Kidney epithelial cell (primary cell): Measurements from ENCODE around the gene CIZ1. TPM values are rescaled to one million over a fixed set of nuclear protein-coding genes. Genes with fewer than 3 reads are reported as not detected.
A peak's percentile ranks its signal among the peaks of the same experiment; 100 is the strongest.

Experiments used
- DNase-seq: peaks from one replicate; pipeline ENCODE4 v3.0.0-alpha.2; 2010; ENCODE audit warnings: low read depth
- H3K27me3 ChIP-seq: 2 replicates; pipeline ENCODE4 v1.6.0; 2011; ENCODE audit warnings: low read length; ENCODE audit not compliant: control insufficient read depth, insufficient read depth
- H3K36me3 ChIP-seq: 2 replicates; pipeline ENCODE4 v1.5.1; 2011; ENCODE audit warnings: low read length; ENCODE audit not compliant: control insufficient read depth, insufficient read depth
- H3K4me3 ChIP-seq: 2 replicates; pipeline ENCODE4 v1.5.1; 2011; ENCODE audit warnings: low read depth, mild to moderate bottlenecking, control low read depth, low read length
- total RNA-seq: library from RNA; depleted of rRNA; stranded (reverse); fragments of >200 nt; gene quantifications from 2 replicates; pipeline ENCODE4 v1.2.3, GENCODE V29; 2015
- TF ChIP-seq, protein P1 (sequence below): IDR thresholded peaks from 2 replicates; pipeline ENCODE4 v1.5.1; 2011; ENCODE audit warnings: mild to moderate bottlenecking, moderate library complexity, low read length, control low read depth, inconsistent platforms; ENCODE audit not compliant: insufficient read depth, poor library complexity, severe bottlenecking

Gene CIZ1
- total RNA-seq, 1 donor from 2014 or later: 56.9 TPM

DNA sequence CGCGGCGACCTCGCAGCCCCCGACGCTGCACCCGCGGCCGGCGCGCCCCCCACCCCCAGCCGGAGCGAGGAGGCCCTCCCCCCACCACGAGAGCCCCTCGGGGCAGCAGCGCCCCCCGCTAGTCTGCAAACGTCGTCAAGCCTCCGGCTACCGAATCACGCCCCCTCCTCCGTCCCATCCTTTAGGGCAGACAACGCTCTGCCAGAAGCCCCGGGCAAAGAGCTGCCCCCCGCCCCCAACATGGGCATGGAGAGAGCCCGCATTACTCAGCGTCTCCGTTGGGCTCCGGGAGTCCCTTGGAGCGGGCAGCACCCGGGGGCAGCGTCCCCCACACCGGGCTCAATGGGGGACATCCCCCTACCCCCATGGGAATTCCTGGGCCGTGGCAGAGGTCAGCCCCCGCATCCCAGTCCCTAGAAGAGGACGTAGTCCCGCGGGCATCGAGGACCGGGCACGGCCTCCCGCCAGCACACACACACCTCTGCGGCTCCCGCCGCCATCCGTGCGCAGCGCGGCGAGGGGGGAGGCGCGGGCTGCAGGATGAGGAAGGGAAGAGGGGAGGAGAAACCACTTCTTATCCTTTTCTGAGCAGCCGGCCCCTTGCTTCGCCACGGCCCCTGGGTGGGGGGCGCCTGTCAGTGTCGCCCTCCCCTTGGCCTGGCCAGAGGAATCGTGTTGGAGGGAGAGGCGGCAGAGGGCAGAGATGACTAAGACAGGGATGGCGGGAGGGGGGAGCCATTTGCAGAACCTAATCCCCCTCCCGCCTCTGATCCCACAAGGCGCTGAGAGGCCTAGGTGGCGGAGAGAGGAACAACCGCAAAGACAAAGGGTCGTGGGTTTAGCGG is 12.6 kb upstream of the CIZ1 start:
- Histone ChIP-seq H3K36me3 (no peaks in the 10 kb centered on the region), H3K27me3 (no peaks in the 10 kb centered on the region), H3K4me3 (peak overlapping the region; percentile 90)
- TF ChIP-seq, protein P1, sequence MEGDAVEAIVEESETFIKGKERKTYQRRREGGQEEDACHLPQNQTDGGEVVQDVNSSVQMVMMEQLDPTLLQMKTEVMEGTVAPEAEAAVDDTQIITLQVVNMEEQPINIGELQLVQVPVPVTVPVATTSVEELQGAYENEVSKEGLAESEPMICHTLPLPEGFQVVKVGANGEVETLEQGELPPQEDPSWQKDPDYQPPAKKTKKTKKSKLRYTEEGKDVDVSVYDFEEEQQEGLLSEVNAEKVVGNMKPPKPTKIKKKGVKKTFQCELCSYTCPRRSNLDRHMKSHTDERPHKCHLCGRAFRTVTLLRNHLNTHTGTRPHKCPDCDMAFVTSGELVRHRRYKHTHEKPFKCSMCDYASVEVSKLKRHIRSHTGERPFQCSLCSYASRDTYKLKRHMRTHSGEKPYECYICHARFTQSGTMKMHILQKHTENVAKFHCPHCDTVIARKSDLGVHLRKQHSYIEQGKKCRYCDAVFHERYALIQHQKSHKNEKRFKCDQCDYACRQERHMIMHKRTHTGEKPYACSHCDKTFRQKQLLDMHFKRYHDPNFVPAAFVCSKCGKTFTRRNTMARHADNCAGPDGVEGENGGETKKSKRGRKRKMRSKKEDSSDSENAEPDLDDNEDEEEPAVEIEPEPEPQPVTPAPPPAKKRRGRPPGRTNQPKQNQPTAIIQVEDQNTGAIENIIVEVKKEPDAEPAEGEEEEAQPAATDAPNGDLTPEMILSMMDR: peak; percentile 3
- DNase-seq: no peak

DNA sequence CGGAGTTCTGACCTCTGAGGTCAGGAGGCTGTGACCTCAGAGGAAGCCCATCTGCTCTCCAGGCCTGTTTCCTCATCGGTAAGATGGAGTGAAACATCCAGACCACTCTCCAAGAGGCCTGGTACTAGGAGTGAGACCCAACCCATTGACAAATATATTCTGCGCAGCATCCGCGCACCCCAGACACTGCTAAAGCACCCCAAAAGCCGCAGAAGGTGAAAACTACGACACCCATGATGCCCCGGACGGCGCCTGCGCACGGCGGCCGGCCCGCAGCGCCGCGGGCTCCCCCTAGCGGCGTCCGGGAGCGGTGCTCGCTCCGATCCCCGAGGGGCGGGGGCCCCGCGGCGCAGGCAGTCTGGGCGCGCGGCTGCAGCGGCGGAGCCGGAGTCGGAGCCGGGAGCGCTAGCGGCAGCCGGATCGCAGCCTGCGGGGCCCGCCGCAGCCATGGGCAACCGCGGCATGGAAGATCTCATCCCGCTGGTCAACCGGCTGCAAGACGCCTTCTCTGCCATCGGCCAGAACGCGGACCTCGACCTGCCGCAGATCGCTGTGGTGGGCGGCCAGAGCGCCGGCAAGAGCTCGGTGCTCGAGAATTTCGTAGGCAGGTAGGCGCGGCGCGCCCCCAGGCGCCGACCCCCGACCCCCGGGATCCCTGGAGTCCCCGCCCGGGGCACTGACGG is 11.8 kb upstream of the CIZ1 start, which contains the start of gene DNM1:
TSS of gene DNM1 (plus strand) at position 356 of the 683 bp plus-strand sequence. CDS start at position 448, 92 bp downstream.
- peak within 1 kb of the TSS; percentile 90 for H3K4me3 ChIP-seq
- TF ChIP-seq, protein P1: no peak
- DNase-seq: no peak
- no peaks in the 10 kb centered on the region for H3K36me3 ChIP-seq
- no peaks in the 10 kb centered on the region for H3K27me3 ChIP-seq

DNA sequence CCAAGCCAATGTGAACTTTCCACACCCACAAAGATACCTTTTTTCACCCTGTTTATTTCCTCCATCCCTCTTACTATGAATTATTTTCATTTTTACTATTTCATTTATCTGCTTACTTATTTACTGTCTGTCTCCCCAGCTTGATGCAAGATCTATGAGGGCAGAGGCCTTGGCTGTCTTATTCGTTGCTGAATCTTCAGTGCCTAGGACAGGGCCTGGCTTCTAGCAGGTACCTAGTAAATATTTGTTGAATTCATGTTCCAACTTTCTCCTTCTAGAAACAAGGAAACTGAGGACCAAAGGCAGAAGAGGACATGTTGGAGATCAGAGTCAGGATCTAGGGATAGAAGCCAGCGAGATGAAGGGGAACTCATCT is 11.3 kb upstream of the CIZ1 start:
- TF ChIP-seq, protein P1: no peak
- Histone ChIP-seq H3K4me3 (no peak overlapping the region), H3K27me3 (no peaks in the 10 kb centered on the region), H3K36me3 (no peaks in the 10 kb centered on the region)
- no peak for DNase-seq

DNA sequence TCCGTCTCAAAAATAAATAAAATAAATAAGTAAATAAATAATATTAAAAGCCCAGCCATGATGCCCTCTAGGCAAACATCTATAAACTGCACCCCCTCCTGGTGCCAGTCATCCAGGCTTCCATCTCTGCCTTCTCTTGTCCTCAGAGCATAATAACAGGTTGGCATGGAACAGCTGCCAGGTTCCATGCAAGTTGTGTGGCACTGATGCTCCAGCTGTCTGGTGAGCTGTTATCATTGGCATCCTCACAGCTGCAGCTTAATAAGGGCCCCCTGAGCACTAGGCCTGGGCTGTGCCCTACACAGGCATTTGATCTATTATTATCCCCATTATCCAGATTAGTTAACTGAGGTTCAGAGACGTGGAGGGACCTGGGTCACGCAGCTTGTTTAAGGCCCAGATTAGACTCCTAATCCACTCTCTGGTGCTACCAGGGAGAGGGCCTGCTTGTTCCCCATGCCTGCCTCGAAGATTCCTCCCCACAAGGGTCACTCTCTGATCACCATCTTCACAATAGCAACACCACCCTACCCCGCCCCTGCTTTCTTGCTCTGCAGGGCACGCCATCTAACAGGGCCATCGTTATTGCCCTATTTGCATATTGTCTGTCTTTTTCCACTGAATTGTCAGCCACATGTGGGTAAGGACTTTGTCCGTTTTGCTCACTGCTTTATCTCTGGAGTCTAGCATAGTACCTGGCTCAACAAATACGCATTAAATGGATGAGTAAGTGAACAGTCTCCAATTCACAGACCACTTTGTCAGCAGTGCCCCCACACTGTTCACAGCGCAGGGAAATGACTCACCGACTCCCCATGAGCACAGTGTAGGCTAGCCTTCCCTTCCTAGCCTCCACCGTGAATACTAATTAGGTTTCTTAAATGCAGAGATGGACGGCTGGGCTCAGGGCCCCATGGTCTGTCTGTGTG is 10.3 kb upstream of the CIZ1 start:
- Histone ChIP-seq H3K4me3 (no peak overlapping the region), H3K36me3 (no peaks in the 10 kb centered on the region), H3K27me3 (no peaks in the 10 kb centered on the region)
- no peak for DNase-seq
- TF ChIP-seq, protein P1: no peak

DNA sequence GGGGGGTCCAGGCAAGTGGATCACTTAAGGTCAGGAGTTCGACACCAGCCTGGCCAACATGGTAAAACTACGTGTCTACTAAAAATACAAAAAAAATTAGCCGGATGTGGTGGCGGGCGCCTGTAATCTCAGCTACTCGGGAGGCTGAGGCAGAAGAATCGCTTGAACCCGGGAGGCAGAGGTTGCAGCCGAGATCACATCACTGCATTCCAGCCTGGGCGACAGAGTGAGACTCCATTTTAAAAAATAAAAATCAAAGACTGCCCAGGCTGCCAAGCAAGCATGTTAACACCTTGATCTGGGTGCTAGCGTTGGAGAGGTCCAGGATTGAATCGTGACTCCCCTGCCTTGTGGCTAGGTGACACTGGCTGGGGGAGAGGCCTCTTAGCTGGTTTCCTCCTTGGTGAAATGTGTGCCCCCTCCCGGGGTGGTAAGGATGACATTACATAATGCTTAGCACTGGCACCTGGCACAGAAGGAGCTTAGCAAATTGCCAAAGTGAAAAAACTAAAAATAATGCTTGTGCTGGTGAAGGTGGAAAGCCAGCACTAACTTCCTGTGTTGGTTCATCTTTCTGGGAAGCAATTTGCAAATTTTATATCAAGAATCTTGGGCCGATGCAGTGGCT is 2.2 kb upstream of the CIZ1 start:
- no peaks in the 10 kb centered on the region for H3K27me3 ChIP-seq
- TF ChIP-seq, protein P1: no peak
- H3K36me3 ChIP-seq: peaks cover 3% of the 10 kb centered on the region
- DNase-seq: no peak
- H3K4me3 ChIP-seq: no peak overlapping the region
